ENCODE data around the gene UTP3.
"Not testable (repeated sequence)": the region's sequence is repeated elsewhere in the genome, so short reads cannot be mapped to it uniquely, and the experiment has no call there.

Gene UTP3

GRCh38 chr4:70674191-70674590 lies 14.1 kb upstream of the UTP3 start:
- H3K36me3 Mint-ChIP-seq (ENCODE audit: low read depth): no peaks in the 10 kb centered on the region
- H3K4me1 Mint-ChIP-seq (ENCODE audit: low read depth): peaks cover 8% of the 10 kb centered on the region
- H3K4me3 Mint-ChIP-seq: no peak overlapping the region
- H3K27ac Mint-ChIP-seq: no peak overlapping the region
- H3K27me3 Mint-ChIP-seq: peaks cover 3% of the 10 kb centered on the region
- DNase-seq: no peak
- no peaks in the 10 kb centered on the region for H3K9me3 Mint-ChIP-seq

- Mint-ChIP-seq H3K4me3 (no peak overlapping the region), H3K36me3 (ENCODE audit: low read depth) (no peaks in the 10 kb centered on the region), H3K4me1 (ENCODE audit: low read depth) (peaks cover 8% of the 10 kb centered on the region), H3K9me3 (no peaks in the 10 kb centered on the region), H3K27ac (no peak overlapping the region), H3K27me3 (peaks cover 3% of the 10 kb centered on the region)
- no peak for DNase-seq
These were observed 13.6 kb upstream of the UTP3 start for GRCh38 chr4:70674731-70675130.

- no peak for DNase-seq
These were observed 11.7 kb upstream of the UTP3 start for GRCh38 chr4:70676554-70677090.

GRCh38 chr4:70678383-70678999 lies 9.8 kb upstream of the UTP3 start:
- H3K9me3 Mint-ChIP-seq: no peaks in the 10 kb centered on the region
- H3K27me3 Mint-ChIP-seq: peaks cover 2% of the 10 kb centered on the region
- H3K36me3 Mint-ChIP-seq (ENCODE audit: low read depth): no peaks in the 10 kb centered on the region
- H3K4me1 Mint-ChIP-seq (ENCODE audit: low read depth): peaks cover 8% of the 10 kb centered on the region
- H3K4me3 Mint-ChIP-seq: no peak overlapping the region
- DNase-seq: no peak
- H3K27ac Mint-ChIP-seq: no peak overlapping the region

More at GRCh38 chr4:70676554-70677090, 11.7 kb upstream of the UTP3 start:
- H3K27me3 Mint-ChIP-seq: peaks cover 3% of the 10 kb centered on the region
- H3K4me1 Mint-ChIP-seq (ENCODE audit: low read depth): peaks cover 8% of the 10 kb centered on the region
- no peaks in the 10 kb centered on the region for H3K36me3 Mint-ChIP-seq (ENCODE audit: low read depth)
- no peak overlapping the region for H3K4me3 Mint-ChIP-seq
- H3K9me3 Mint-ChIP-seq: no peaks in the 10 kb centered on the region
- no peak overlapping the region for H3K27ac Mint-ChIP-seq

- H3K9me3 Mint-ChIP-seq: no peaks in the 10 kb centered on the region
These were observed 7.4 kb upstream of the UTP3 start for GRCh38 chr4:70680934-70681333.

GRCh38 chr4:70681704-70682103 lies 6.6 kb upstream of the UTP3 start:
- Mint-ChIP-seq H3K4me1 (ENCODE audit: low read depth) (peaks cover 8% of the 10 kb centered on the region), H3K36me3 (ENCODE audit: low read depth) (no peaks in the 10 kb centered on the region), H3K27ac (no peak overlapping the region), H3K9me3 (no peaks in the 10 kb centered on the region), H3K27me3 (no peaks in the 10 kb centered on the region), H3K4me3 (no peak overlapping the region)
- no peak for DNase-seq

More at GRCh38 chr4:70680934-70681333, 7.4 kb upstream of the UTP3 start:
- Mint-ChIP-seq H3K27ac (no peak overlapping the region), H3K4me1 (ENCODE audit: low read depth) (peaks cover 8% of the 10 kb centered on the region), H3K27me3 (no peaks in the 10 kb centered on the region), H3K36me3 (ENCODE audit: low read depth) (no peaks in the 10 kb centered on the region), H3K4me3 (no peak overlapping the region)
- DNase-seq: no peak

- not testable (repeated sequence) for H3K4me3 Mint-ChIP-seq; H3K27ac Mint-ChIP-seq; DNase-seq; H3K4me1 Mint-ChIP-seq (ENCODE audit: low read depth); H3K9me3 Mint-ChIP-seq; H3K27me3 Mint-ChIP-seq; H3K36me3 Mint-ChIP-seq (ENCODE audit: low read depth)
These were observed 6.2 kb upstream of the UTP3 start for GRCh38 chr4:70682142-70682541.

- peak overlapping the region; percentile 98 for H3K4me3 Mint-ChIP-seq
- H3K4me1 Mint-ChIP-seq (ENCODE audit: low read depth): peaks cover 33% of the 10 kb centered on the region
- H3K36me3 Mint-ChIP-seq (ENCODE audit: low read depth): peaks cover 43% of the 10 kb centered on the region
- H3K27ac Mint-ChIP-seq: peak overlapping the region; percentile 97
- no peaks in the 10 kb centered on the region for H3K27me3 Mint-ChIP-seq
- no peak for DNase-seq
- no peaks in the 10 kb centered on the region for H3K9me3 Mint-ChIP-seq
These were observed 940 bp upstream of the UTP3 start for GRCh38 chr4:70687392-70687791.

- DNase-seq: no peak
- Mint-ChIP-seq H3K27me3 (no peaks in the 10 kb centered on the region), H3K4me1 (ENCODE audit: low read depth) (peaks cover 33% of the 10 kb centered on the region), H3K36me3 (ENCODE audit: low read depth) (peaks cover 53% of the 10 kb centered on the region), H3K27ac (peak overlapping the region; percentile 97), H3K4me3 (peak overlapping the region; percentile 98), H3K9me3 (no peaks in the 10 kb centered on the region)
These were observed 481 bp downstream of the UTP3 start for GRCh38 chr4:70688795-70689231.

GRCh38 chr4:70691661-70692060 lies 3.3 kb downstream of the UTP3 start:
- no peak for DNase-seq
- Mint-ChIP-seq H3K27ac (peak overlapping the region; percentile 42), H3K9me3 (no peaks in the 10 kb centered on the region), H3K4me1 (ENCODE audit: low read depth) (peaks cover 33% of the 10 kb centered on the region), H3K27me3 (no peaks in the 10 kb centered on the region), H3K4me3 (peak overlapping the region; percentile 98), H3K36me3 (ENCODE audit: low read depth) (peaks cover 59% of the 10 kb centered on the region)

GRCh38 chr4:70694633-70695032 lies 6.3 kb downstream of the UTP3 start:
- not testable (repeated sequence) for H3K4me3 Mint-ChIP-seq, DNase-seq, H3K9me3 Mint-ChIP-seq, H3K27me3 Mint-ChIP-seq, H3K27ac Mint-ChIP-seq
- H3K4me1 Mint-ChIP-seq (ENCODE audit: low read depth): peaks cover 18% of the 10 kb centered on the region
- H3K36me3 Mint-ChIP-seq (ENCODE audit: low read depth): peaks cover 41% of the 10 kb centered on the region

GRCh38 chr4:70698435-70698834 lies 10.1 kb downstream of the UTP3 start:
- not testable (repeated sequence) for H3K27ac Mint-ChIP-seq; H3K27me3 Mint-ChIP-seq; H3K4me1 Mint-ChIP-seq (ENCODE audit: low read depth); H3K9me3 Mint-ChIP-seq; H3K36me3 Mint-ChIP-seq (ENCODE audit: low read depth); DNase-seq; H3K4me3 Mint-ChIP-seq

- no peak overlapping the region for H3K27ac Mint-ChIP-seq
- no peak overlapping the region for H3K4me3 Mint-ChIP-seq
These were observed 12.4 kb downstream of the UTP3 start for GRCh38 chr4:70700712-70701111.

GRCh38 chr4:70701271-70701670 lies 12.9 kb downstream of the UTP3 start:
- Mint-ChIP-seq H3K36me3 (ENCODE audit: low read depth) (peaks cover 5% of the 10 kb centered on the region), H3K27me3 (no peaks in the 10 kb centered on the region), H3K9me3 (no peaks in the 10 kb centered on the region), H3K4me3 (no peak overlapping the region), H3K4me1 (ENCODE audit: low read depth) (peaks cover 18% of the 10 kb centered on the region), H3K27ac (no peak overlapping the region)
- DNase-seq: no peak

More at GRCh38 chr4:70700712-70701111, 12.4 kb downstream of the UTP3 start:
- DNase-seq: no peak
- Mint-ChIP-seq H3K27me3 (no peaks in the 10 kb centered on the region), H3K9me3 (no peaks in the 10 kb centered on the region), H3K4me1 (ENCODE audit: low read depth) (peaks cover 12% of the 10 kb centered on the region), H3K36me3 (ENCODE audit: low read depth) (peaks cover 1% of the 10 kb centered on the region)

- not testable (repeated sequence) for H3K9me3 Mint-ChIP-seq; H3K4me3 Mint-ChIP-seq; H3K36me3 Mint-ChIP-seq (ENCODE audit: low read depth); H3K27me3 Mint-ChIP-seq; H3K27ac Mint-ChIP-seq; DNase-seq
- H3K4me1 Mint-ChIP-seq (ENCODE audit: low read depth): peaks cover 23% of the 10 kb centered on the region
These were observed 14.3 kb downstream of the UTP3 start for GRCh38 chr4:70702592-70702991.
